Esophagus squamous epithelium (tissue), 4 donors: ENCODE results near the gene NRF1.

Source experiments
- POLR2A ChIP-seq, 4 donors: fragments of 450-650 bp; IDR thresholded peaks; one replicate each; pipeline ENCODE4 v1.6.1; 2017; ENCODE audit warnings: antibody characterized with exemption in 4 of 4, mild to moderate bottlenecking in 4 of 4, moderate library complexity in 3 of 4
- TF ChIP-seq, protein P1 (sequence below), 6 experiments: fragments of 450-650 bp in 4 of 6; fragments of 200-600 bp in 2 of 6; sonication (generic) in 2 of 6; IDR thresholded peaks; one replicate each; pipeline ENCODE4 v1.5.1; 2016 to 2019; ENCODE audit warnings: antibody characterized with exemption in 6 of 6, mild to moderate bottlenecking in 4 of 6, moderate library complexity in 4 of 6

DNA sequence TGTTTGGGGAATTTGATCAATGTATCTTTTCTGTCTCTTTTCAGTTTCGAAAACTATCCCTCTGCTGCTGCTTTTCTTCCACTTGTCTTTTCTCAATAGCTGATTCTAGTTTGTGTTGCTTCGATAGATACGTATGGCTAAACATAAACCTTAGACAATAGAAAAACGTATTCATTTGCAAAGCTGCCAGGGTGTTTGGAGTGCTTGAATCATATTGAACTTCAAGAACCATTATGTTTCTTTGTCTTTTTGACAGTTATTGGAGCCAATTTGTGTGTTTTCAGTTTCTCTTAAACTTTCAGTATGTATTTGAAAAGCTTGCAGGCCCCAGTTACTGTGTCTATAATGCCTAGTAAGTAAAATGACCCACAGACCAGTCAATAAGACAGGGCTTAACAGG lies 25.1 kb downstream of the NRF1 start:
- TF ChIP-seq POLR2A (IDR thresholded peaks at IDR 0.05), result no peak
- TF ChIP-seq, protein P1, sequence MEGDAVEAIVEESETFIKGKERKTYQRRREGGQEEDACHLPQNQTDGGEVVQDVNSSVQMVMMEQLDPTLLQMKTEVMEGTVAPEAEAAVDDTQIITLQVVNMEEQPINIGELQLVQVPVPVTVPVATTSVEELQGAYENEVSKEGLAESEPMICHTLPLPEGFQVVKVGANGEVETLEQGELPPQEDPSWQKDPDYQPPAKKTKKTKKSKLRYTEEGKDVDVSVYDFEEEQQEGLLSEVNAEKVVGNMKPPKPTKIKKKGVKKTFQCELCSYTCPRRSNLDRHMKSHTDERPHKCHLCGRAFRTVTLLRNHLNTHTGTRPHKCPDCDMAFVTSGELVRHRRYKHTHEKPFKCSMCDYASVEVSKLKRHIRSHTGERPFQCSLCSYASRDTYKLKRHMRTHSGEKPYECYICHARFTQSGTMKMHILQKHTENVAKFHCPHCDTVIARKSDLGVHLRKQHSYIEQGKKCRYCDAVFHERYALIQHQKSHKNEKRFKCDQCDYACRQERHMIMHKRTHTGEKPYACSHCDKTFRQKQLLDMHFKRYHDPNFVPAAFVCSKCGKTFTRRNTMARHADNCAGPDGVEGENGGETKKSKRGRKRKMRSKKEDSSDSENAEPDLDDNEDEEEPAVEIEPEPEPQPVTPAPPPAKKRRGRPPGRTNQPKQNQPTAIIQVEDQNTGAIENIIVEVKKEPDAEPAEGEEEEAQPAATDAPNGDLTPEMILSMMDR (IDR thresholded peaks at IDR 0.05), result no peak
